Measurements from ENCODE around the gene SPATA31D1. TPM values are rescaled to one million over a fixed set of nuclear protein-coding genes. Genes with fewer than 3 reads are reported as not detected.

SPATA31D1 gene
- total and polyA plus RNA-seq, 2 of the 13 experiments (the other 11 are each of a cell fraction or from before 2014, with no cell fraction given), result not detected

DNA sequence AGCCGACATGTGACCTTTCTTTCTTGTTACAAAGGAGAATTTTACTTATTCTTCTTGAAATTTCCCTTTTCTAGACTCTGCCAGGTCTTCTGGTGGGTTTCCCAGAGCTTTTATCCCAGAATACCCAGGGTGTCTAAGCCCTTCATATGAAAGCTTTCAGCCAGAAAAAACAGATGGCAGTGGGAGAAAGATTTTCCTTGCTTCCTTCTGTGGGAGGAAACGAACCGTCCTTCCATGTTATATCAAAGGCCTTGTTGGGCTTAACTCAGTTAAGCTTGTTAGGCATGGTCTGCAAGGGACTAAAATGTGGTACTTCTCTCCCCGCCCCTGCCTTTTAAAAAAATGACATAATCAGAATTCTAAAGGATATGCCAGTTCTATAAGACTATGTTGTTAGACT lies 47.5 kb downstream of the SPATA31D1 start:
- H3K4me3 ChIP-seq (replicated peaks in 1 of 3; ENCODE audit: insufficient read depth in 1 of 3, low read depth in 2 of 3, low read length in 3 of 3), result no peak overlapping the region
- H3K27ac ChIP-seq (ENCODE audit: extremely low read length, insufficient read depth, low read length), result no peak overlapping the region
- no peaks in the 10 kb centered on the region for H3K79me2 ChIP-seq (ENCODE audit: insufficient read depth, low read length)
- no peaks in the 10 kb centered on the region for H3K36me3 ChIP-seq (replicated peaks in 1 of 2; ENCODE audit: control insufficient read depth in 1 of 2, insufficient read depth in 2 of 2, low read length in 2 of 2)
- FAIRE-seq (no peak), DNase-seq (ENCODE audit: low spot score) (no peak), ATAC-seq (no peak)
- intact Hi-C loops (cut with micrococcal nuclease; ENCODE audit: unreplicated experiment) (no loop called here), in situ Hi-C loops (cut with HindIII; ENCODE audit: extremely low pct_ligation_motif_present, low pct_unique_long_range_greater_than_20kb) (no loop called here)
- ChIA-PET CTCF (ENCODE audit: low intra/inter-chr PET ratio, low total read pairs) (no interaction called here), POLR2A (no interaction called here)
- no peak overlapping the region for H3K4me2 ChIP-seq (ENCODE audit: low read depth, low read length)
- no peak overlapping the region for H2AFZ ChIP-seq (ENCODE audit: low read length)
- H3K27me3 ChIP-seq (ENCODE audit: control insufficient read depth in 1 of 2, insufficient read depth in 2 of 2, low read length in 2 of 2), result no peaks in the 10 kb centered on the region
- H4K20me1 ChIP-seq (ENCODE audit: insufficient read depth, low read length), result no peaks in the 10 kb centered on the region
- BruUV-seq (replicated peaks), result no TSS peak
- H3K9ac ChIP-seq (ENCODE audit: insufficient read depth, low read depth, low read length), result no peak overlapping the region
- WGBS (ENCODE audit: low lambda C conversion rate), result 6% methylated on average over 4 of the region's 4 CpGs
- no peaks in the 10 kb centered on the region for H3K4me1 ChIP-seq (ENCODE audit: insufficient read depth, low read length)
- no peaks in the 10 kb centered on the region for H3K9me3 ChIP-seq (ENCODE audit: low read length)
- TF ChIP-seq TAF1 (CRISPR knock-in tag; IDR thresholded peaks at IDR 0.05) (no peak), ZNF329 (CRISPR knock-in tag; IDR thresholded peaks at IDR 0.05; ENCODE audit: low read depth) (no peak), HMG20A (CRISPR knock-in tag; IDR thresholded peaks at IDR 0.05; ENCODE audit: borderline replicate concordance) (no peak), ZNF607 (CRISPR knock-in tag; IDR thresholded peaks at IDR 0.05; ENCODE audit: borderline replicate concordance) (no peak), SRY (CRISPR knock-in tag; IDR thresholded peaks at IDR 0.05) (no peak), HOXA5 (CRISPR knock-in tag; IDR thresholded peaks at IDR 0.05) (no peak)
- TF ChIP-seq, protein P1, sequence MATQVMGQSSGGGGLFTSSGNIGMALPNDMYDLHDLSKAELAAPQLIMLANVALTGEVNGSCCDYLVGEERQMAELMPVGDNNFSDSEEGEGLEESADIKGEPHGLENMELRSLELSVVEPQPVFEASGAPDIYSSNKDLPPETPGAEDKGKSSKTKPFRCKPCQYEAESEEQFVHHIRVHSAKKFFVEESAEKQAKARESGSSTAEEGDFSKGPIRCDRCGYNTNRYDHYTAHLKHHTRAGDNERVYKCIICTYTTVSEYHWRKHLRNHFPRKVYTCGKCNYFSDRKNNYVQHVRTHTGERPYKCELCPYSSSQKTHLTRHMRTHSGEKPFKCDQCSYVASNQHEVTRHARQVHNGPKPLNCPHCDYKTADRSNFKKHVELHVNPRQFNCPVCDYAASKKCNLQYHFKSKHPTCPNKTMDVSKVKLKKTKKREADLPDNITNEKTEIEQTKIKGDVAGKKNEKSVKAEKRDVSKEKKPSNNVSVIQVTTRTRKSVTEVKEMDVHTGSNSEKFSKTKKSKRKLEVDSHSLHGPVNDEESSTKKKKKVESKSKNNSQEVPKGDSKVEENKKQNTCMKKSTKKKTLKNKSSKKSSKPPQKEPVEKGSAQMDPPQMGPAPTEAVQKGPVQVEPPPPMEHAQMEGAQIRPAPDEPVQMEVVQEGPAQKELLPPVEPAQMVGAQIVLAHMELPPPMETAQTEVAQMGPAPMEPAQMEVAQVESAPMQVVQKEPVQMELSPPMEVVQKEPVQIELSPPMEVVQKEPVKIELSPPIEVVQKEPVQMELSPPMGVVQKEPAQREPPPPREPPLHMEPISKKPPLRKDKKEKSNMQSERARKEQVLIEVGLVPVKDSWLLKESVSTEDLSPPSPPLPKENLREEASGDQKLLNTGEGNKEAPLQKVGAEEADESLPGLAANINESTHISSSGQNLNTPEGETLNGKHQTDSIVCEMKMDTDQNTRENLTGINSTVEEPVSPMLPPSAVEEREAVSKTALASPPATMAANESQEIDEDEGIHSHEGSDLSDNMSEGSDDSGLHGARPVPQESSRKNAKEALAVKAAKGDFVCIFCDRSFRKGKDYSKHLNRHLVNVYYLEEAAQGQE (IDR thresholded peaks at IDR 0.05; ENCODE audit: borderline replicate concordance in 1 of 2, low read depth in 1 of 2, low read length in 2 of 2), result no peak
- TF ChIP-seq, protein P2, sequence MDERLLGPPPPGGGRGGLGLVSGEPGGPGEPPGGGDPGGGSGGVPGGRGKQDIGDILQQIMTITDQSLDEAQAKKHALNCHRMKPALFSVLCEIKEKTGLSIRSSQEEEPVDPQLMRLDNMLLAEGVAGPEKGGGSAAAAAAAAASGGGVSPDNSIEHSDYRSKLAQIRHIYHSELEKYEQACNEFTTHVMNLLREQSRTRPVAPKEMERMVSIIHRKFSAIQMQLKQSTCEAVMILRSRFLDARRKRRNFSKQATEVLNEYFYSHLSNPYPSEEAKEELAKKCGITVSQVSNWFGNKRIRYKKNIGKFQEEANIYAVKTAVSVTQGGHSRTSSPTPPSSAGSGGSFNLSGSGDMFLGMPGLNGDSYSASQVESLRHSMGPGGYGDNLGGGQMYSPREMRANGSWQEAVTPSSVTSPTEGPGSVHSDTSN (CRISPR knock-in tag; IDR thresholded peaks at IDR 0.05), result no peak
- TF ChIP-seq, protein P3, sequence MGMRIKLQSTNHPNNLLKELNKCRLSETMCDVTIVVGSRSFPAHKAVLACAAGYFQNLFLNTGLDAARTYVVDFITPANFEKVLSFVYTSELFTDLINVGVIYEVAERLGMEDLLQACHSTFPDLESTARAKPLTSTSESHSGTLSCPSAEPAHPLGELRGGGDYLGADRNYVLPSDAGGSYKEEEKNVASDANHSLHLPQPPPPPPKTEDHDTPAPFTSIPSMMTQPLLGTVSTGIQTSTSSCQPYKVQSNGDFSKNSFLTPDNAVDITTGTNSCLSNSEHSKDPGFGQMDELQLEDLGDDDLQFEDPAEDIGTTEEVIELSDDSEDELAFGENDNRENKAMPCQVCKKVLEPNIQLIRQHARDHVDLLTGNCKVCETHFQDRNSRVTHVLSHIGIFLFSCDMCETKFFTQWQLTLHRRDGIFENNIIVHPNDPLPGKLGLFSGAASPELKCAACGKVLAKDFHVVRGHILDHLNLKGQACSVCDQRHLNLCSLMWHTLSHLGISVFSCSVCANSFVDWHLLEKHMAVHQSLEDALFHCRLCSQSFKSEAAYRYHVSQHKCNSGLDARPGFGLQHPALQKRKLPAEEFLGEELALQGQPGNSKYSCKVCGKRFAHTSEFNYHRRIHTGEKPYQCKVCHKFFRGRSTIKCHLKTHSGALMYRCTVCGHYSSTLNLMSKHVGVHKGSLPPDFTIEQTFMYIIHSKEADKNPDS (CRISPR knock-in tag; IDR thresholded peaks at IDR 0.05), result no peak
- TF ChIP-seq, protein P4, sequence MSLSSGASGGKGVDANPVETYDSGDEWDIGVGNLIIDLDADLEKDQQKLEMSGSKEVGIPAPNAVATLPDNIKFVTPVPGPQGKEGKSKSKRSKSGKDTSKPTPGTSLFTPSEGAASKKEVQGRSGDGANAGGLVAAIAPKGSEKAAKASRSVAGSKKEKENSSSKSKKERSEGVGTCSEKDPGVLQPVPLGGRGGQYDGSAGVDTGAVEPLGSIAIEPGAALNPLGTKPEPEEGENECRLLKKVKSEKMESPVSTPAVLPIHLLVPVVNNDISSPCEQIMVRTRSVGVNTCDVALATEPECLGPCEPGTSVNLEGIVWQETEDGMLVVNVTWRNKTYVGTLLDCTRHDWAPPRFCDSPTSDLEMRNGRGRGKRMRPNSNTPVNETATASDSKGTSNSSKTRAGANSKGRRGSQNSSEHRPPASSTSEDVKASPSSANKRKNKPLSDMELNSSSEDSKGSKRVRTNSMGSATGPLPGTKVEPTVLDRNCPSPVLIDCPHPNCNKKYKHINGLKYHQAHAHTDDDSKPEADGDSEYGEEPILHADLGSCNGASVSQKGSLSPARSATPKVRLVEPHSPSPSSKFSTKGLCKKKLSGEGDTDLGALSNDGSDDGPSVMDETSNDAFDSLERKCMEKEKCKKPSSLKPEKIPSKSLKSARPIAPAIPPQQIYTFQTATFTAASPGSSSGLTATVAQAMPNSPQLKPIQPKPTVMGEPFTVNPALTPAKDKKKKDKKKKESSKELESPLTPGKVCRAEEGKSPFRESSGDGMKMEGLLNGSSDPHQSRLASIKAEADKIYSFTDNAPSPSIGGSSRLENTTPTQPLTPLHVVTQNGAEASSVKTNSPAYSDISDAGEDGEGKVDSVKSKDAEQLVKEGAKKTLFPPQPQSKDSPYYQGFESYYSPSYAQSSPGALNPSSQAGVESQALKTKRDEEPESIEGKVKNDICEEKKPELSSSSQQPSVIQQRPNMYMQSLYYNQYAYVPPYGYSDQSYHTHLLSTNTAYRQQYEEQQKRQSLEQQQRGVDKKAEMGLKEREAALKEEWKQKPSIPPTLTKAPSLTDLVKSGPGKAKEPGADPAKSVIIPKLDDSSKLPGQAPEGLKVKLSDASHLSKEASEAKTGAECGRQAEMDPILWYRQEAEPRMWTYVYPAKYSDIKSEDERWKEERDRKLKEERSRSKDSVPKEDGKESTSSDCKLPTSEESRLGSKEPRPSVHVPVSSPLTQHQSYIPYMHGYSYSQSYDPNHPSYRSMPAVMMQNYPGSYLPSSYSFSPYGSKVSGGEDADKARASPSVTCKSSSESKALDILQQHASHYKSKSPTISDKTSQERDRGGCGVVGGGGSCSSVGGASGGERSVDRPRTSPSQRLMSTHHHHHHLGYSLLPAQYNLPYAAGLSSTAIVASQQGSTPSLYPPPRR (CRISPR knock-in tag; IDR thresholded peaks at IDR 0.05; ENCODE audit: borderline replicate concordance), result no peak

All from HepG2 (cell line).